ENCODE results near the gene EFCAB7.
A peak's percentile ranks its signal among the peaks of the same experiment; 100 is the strongest.
"Not testable (repeated sequence)": the region's sequence is repeated elsewhere in the genome, so short reads cannot be mapped to it uniquely, and the experiment has no call there.

EFCAB7 gene

DNA sequence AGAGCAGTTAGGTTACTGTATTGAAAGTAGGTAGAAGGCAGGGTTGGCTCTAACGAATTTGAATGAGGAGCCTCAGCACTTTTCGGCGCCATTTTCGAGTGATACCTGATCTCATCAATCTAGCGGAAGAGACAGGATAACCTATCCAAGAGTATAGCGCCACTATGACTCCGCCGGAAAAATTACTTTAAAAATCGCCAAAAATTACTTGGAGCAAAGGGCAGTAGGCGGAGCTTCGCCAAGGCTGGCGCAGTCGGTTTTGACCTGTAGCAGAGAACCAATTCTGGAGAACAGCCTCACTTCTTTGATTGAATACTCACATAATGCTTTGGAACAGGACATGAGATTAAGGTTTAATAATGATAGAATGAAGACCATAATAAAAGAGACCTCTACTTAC is 25.6 kb downstream of the EFCAB7 start:
- no peak for DNase-seq

DNA sequence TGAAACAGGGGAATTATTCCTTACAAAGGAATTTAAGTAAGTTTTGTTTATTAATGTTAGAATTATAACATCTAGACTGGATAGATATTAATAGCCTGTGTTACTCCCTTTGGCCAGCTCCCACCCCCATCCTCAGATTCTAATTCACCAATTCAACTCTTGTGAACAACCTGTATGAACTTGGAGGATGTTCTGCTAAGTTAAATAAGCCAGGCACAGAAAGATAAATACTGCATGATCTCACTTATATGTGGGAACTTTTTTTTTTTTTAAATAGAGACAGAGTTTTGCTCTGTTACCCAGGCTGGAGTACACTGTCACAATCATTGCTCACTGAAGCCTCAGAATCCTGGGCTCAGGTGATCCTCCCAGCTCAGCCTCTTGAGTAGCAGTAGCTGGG is 32.2 kb downstream of the EFCAB7 start:
- DNase-seq = no peak

DNA sequence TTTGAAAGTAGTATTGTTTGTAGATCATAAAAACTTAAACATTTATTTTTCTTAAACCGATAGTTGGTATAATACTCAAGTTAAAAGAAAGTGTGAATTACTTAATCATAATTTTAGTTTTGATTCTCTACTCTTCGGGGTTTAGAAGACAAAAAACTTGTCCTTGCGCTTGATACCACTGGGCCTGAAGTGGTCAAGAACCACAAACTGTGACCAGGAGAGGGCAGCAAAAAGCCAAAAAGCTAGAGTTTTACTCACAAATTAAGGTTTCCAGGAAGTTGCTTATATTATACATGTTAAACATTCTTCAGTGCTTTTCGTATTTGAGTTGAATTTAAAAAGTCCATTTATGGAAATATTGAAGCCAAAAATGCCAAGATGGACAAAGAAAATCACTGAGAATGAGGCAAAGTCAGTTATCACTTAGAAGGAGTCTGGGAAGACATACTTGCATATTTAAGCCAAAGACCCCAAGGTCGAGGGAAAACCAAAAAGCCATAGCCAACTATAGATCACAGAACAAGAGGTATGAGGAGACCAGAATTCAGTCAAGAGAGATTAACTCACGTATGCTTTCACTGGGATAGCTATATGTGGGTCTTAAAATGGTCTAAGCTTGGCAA is 34.2 kb downstream of the EFCAB7 start:
- no peak for DNase-seq

DNA sequence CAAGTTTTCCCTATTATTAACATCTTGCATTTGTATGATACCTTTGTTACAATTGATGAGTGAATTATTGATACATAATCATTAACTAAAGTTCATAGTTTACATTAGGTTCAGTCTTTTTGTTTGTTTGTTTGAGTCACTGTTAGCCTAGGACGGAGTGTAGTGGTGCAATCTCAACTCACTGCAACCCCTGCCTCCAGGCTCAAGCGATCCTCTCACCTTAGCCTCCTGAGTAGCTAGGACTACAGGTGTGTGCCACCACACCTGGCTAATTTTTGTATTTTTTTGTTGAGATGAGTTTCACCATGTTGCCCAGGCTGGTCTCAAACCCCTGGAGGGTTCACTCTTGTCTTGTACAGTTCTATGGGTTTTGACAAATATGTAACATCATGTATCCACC is 36.0 kb downstream of the EFCAB7 start:
- no peak for DNase-seq

- no peak for DNase-seq
These were observed 40.4 kb downstream of the EFCAB7 start for GRCh38 chr1:63563745-63564144.

- no peak for DNase-seq
These were observed 45.7 kb downstream of the EFCAB7 start for GRCh38 chr1:63569068-63569467.

- DNase-seq = no peak
These were observed 46.5 kb downstream of the EFCAB7 start for GRCh38 chr1:63569640-63570316.

- not testable (repeated sequence) for DNase-seq
These were observed 49.4 kb downstream of the EFCAB7 start for GRCh38 chr1:63572686-63573085.

DNA sequence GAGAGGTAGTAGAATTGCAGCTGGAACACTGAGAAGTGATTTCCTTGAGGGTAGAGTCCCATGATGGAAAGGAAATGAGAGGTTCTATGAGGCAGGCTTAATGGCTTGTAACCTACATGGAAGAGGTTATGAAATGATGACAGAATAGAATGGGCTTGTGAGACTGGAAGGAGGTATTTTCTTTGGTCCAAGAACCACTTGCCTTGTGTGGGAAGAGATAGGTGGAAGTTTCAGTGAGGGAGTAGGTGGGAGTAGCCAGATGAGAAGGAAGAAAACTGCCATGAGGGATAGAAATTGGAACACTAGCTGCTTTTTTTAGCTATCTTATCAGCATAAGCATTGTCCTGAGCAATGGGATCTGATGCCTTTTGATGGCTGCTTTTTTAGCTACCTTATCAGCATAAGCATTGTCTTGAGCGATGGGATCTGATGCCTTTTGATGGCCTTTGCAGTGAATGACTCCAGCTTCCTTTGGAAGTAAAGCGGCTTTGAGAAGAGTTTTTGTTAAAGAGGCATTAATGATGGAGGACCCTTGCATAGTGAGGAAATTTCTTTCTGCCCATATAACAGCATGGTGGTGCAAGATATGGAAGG is 51.0 kb downstream of the EFCAB7 start:
- DNase-seq = not testable (repeated sequence)

GRCh38 chr1:63575340-63575826 is 52.1 kb downstream of the EFCAB7 start:
- no peak for DNase-seq

DNA sequence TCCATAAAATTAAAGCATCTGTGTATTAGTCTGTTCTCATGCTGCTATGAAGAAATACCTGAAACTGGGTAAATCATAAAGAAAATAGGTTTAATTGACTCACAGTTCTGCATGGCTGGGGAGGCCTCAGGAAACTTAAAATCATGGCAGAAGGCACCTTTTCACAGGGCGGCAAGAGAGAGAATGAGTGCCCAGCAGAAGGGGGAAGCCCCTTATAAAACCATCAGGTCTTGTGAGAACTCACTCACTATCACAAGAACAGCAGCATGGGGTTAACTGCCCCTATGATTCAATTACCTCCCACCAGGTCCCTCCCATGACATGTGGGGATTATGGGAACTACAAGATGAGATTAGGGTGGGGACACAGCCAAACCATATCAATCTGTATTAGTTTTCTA is 63.0 kb downstream of the EFCAB7 start:
- DNase-seq = not testable (repeated sequence)

DNA sequence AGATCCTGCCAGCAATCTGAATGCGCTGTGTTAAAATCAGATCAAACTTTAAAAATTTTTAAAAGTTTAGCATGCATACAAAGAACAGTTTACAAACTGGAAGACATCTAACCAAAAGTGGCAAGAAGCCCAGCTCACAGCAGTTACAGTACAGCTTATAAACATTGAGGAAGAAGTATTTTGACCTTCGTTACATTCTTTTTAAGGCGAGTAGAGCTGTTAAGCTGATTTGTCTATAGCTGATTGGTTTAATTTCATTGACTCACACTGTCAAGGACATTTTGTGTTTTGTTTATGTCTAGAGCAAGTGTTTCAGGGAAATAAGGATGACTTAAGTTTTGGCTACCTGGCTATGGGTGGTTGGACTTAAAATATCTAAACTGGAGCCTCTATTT is 66.8 kb downstream of the EFCAB7 start:
- DNase-seq = no peak

DNA sequence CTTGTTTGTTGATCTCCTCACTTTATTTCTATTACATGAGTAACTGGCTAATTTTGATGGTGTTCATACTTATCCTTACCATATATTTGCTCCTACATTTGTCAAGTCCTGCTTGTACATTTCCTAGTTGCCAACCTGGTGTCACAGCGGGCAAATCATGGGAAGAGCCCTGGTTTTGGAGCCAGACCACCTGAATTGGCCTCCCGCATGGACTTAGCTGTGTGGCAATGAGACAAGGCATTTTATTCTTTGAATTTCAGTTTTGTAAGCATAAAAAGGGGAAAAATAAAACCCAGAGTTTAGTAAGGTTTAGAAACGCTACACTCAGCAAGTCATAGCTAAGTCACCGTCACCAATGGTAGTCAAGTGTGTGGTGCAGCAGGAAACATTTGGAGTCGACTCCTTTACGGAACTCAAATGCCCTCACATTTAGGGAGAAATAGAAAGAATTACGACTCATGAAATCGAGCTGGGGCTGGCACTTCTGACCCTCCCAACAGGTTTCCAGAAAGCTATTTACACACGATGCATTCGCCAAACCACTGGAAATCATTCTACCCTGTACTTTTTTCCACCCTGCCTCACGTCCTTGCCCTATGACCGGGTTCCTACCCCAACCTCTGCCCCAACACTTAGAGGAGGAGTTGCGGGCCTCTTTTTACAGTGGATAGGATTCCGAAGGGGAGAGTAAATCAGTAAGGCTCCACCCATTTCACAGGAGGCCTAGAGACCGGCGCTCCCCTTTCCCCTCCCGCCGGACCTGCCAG is 69.4 kb downstream of the EFCAB7 start:
- DNase-seq = no peak

DNA sequence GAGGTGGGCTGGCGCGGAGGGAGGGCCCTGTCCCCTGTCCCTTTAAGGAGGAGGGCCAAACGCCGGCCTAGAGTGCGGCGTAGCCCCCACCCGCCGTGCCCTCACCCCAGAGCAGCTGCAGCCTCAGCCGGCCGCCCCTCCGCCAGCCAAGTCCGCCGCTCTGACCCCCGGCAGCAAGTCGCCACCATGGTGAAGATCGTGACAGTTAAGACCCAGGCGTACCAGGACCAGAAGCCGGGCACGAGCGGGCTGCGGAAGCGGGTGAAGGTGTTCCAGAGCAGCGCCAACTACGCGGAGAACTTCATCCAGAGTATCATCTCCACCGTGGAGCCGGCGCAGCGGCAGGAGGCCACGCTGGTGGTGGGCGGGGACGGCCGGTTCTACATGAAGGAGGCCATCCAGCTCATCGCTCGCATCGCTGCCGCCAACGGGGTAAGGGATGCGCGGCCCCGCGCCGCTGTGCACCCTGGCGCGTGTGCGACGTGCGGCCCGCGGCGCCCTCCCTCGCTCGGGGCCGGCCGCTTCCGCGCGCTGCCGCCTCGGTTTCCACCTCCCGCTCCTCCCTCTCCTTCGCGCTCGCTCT is 70.1 kb downstream of the EFCAB7 start, which contains the start of gene PGM1:
TSS of gene PGM1 (plus strand) at position 109 of the 583 bp plus-strand sequence. CDS start at position 187, 78 bp downstream.
- peak; percentile 25 for DNase-seq

GRCh38 chr1:63593886-63594605 is 70.7 kb downstream of the EFCAB7 start:
- peak; percentile 14 for DNase-seq

- no peak for DNase-seq
These were observed 72.1 kb downstream of the EFCAB7 start for GRCh38 chr1:63595435-63595834.

GRCh38 chr1:63599799-63600198 is 76.5 kb downstream of the EFCAB7 start:
- no peak for DNase-seq

DNA sequence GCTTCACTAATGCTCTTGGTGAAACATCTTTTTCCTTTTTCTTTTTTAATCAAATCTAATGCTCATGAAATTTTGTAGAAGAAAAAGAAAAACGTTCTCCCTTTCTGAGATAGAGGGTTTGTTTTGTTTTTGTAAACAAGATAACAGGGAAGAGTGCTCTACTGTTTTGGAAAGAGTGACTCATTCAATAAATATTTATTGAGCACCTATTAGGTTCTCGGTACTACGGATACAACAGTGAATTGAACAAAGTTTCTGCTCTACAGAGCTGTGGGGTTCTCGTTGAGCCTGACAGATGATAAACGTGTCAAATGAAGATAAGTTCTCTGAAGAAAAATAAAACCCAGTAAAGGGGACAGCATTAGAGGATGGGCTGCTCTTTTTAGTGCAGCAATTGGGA is 76.9 kb downstream of the EFCAB7 start:
- DNase-seq = no peak

DNA sequence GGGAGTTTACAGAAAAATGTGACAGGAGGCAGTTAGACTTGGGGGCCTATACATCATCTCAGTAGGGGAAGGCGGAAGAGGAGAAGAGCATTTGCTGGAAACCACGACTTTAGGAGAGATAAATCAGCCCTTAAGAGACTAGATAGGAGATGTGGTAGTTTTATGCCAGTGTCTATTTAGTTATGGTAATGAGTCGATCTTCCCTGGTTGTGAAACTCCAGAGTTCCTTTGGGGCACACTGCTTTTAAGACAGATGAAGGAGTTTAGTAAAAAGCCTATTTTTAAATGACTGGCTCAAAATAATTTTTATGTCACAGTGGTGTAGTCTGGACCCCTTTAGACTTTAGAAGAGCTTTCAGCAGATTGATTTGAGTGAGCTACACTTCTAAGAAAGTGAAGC is 77.7 kb downstream of the EFCAB7 start:
- DNase-seq = no peak

- DNase-seq = no peak
These were observed 78.1 kb downstream of the EFCAB7 start for GRCh38 chr1:63601463-63601862.

GRCh38 chr1:63601912-63602311 is 78.6 kb downstream of the EFCAB7 start:
- no peak for DNase-seq

- no peak for DNase-seq
These were observed 79.3 kb downstream of the EFCAB7 start for GRCh38 chr1:63602629-63603028.

Data from NCI-H1092 (cell line).